IPS-NIHi7 (cell line): Measurements from ENCODE around the gene YIPF3.
A peak's percentile ranks its signal among the peaks of the same experiment; 100 is the strongest.
"Not testable (repeated sequence)": the region's sequence is repeated elsewhere in the genome, so short reads cannot be mapped to it uniquely, and the experiment has no call there.

Experiments
- DNase-seq: peaks from one replicate; pipeline ENCODE4 v3.0.0; 2012; ENCODE audit warnings: mixed read lengths; ENCODE audit errors: extremely low spot score

Gene YIPF3

DNA sequence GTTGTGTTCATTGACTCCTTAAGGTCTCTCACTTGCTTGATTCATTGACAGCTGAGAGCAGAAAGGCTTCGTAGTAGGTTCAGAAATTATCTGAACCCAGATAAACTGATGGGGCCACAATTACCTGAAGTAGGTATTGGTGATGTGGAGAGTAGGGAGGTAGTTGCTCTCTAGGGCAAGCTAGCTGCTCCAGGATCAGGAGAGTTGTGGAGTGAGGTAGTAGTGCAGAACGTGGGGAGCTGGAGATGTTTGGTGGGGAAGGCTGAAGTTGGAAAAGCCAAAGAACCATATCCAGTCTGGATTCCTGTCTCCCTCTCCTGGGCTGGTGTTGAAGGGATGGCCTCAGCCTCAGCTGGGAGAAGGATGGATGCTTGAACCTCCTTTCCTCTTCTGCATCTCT, 23.5 kb downstream of the YIPF3 start:
- no peak for DNase-seq

DNA sequence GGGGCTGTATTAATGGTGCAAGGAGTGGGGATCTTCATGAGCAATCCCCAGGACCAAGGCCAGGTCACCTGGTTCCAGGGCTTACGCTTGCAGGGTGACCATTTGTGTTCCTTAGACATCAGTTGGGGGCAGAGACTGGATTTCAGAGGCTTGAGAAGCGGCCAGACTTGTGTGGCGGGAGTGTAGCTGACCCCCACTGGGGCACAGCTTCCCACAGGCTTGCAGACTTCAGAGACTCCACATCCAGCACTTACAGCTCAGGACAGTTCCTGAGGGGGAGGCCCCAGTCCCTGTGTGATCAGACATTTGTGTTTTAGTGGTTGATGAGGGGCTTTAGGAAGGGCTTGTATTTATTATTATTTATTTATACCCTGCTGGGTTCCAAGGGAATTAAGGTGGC, 24.1 kb downstream of the YIPF3 start:
- DNase-seq, result peak; percentile 34

DNA sequence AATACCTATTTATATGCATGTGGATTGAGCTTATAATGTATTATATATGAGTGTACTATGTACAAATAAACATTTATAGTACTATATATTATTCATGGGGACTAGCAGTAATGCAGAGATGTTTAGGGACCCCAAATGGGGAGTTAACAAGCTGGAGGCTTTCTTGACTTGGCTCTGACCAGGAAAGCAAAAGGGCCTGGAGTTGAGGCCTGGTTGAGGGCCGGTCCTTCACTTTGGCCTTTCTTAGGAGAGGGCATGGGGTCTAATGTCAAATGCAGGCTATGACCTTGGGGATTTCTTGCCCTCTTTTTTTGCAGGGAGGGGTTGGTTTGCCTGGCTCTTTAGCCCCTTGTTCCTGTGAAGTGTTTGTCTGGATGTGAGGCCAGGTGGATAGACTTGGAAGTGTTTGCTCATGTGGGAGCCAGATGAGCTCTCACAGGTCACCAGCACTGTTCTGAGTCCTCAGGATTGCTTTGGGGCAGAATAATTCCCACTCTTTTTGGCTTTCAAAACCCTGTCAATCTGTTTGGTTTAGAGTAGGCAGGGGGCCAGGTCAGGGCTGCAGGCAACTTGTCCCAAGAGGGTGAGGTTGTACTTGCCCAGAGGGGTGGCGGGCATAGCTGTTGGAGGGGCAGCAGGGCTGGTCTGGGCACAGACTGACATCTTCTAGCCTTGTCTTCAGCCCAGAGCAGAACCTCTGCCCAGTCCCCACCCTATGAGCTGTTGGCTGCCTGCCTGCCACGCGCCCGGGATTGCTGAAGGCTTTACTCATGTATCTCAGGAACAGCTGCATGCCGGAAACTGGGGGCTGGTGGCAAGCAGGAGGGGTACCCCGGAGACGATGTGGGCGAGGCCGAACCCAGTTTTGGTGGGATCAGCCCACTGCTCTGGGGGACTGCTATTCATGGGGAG, 24.7 kb downstream of the YIPF3 start:
- no peak for DNase-seq

GRCh38 chr6:43490523-43490939, 26.2 kb downstream of the YIPF3 start:
- no peak for DNase-seq

DNA sequence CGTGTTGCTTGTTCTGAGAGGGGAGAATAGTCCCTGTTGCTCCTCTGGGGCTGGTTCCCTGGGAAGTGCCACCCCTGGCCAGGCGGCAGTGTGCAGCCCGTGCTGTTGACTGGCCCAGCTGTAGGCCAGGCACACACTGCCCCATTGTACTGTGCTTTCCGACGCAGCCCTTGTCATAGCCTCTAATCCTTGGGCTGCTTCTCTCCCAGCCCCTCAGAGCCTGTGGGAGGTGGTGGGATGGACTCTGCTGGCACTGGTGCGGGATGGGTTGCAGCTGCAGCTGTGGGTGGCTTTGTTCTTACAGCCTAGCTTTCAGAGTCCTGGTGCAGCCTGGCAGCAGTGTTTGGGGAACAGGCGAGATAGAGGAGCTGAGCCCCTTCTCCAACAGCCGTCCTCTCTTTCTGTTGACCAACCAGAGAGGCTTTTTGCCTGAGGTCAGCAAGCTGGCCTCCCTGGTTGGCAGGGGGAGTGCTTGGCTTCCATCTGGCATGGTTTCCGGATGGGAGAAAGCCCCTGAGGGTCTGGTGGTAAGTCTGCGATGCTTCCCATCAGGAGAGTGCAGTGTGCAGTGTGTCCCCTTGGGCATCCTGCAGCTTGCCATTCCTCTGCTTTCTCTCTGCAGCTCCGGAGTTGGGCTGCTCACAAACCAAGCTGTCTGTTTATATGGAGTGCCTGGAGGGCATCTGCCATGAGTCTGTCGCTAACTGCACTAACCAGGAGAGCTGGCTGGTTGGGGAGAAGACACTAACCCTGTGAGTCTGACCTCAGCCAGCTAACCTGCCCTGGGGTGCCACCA, 27.3 kb downstream of the YIPF3 start:
- no peak for DNase-seq

DNA sequence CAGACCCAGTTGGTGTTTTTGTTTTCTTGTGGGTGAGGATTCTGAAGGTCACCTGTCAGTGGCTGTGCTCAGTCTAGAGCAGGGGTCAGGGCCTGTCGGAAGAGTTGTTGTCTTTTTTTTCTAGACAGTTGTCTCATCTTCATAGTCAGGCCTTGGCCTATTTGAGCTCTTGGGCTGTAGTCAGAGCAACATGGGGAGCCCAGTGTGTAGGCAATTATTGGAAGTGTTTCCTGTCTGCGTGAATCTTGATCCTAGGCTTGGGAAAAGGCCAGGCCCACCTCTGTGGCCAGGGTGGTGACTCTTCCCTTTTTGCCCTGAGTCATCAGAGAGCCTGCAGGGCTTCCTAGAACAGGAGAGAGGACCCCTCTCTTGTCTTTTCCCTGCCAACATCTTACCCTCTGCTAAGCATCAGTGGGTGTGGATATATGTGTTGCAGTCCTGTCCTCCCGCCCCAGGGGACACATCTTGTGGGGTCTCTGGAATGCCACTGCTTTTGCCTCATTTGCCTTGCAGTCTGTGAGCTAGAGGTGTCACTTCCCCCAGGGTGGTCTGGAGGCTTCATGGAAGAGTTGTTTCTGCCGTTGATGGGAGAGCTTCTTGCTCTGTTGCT, 28.0 kb downstream of the YIPF3 start:
- no peak for DNase-seq

GRCh38 chr6:43481591-43482236, 35.0 kb downstream of the YIPF3 start:
- DNase-seq, result no peak

- DNase-seq, result no peak
Observed at GRCh38 chr6:43481075-43481474, 35.7 kb downstream of the YIPF3 start.

DNA sequence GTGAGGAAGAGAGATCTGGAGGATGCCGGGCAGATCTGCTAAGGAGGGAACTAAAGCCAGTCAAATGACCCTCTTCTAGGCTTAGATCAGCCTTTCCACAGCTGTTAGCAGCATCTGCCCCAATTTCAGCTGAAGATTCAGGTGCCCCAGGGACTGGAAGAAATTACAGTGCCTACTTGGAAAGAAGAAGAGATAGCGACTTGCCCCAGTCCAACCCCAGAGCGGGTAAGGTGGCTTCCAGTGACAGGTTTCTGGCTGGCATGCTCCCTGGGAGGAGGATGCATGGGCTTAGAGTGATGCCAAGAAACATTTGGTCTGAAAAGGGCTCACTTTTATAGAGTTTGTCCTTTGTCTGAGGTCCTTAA, 38.7 kb downstream of the YIPF3 start:
- no peak for DNase-seq

GRCh38 chr6:43477235-43478007, 39.3 kb downstream of the YIPF3 start, which contains the start of gene TJAP1:
Gene TJAP1, plus strand, starts transcription at chr6:43477570. Its CDS starts 21,432 bp downstream, at chr6:43499002.
- peak; percentile 98 for DNase-seq

DNA sequence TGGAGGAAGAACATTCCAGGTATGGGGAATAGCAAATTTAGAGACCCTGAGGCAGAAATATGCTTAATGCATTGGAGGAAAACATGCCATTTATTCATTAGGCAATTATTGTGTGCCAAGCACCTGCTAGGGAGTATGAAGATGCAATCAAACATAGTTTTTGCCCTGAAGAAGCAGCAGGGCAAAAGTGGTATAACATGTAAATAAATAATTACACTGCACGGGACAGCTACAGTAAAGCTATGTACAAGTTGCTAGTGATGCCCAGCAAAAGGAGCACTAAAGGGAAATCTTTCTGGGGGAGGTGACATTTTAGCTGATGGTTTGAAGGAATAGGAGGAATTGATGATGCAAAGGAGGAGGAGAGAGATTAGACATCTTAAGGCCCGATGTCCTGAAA, 40.0 kb downstream of the YIPF3 start:
- DNase-seq, result no peak

- DNase-seq, result no peak
Observed at GRCh38 chr6:43475516-43475915, 41.2 kb downstream of the YIPF3 start.

DNA sequence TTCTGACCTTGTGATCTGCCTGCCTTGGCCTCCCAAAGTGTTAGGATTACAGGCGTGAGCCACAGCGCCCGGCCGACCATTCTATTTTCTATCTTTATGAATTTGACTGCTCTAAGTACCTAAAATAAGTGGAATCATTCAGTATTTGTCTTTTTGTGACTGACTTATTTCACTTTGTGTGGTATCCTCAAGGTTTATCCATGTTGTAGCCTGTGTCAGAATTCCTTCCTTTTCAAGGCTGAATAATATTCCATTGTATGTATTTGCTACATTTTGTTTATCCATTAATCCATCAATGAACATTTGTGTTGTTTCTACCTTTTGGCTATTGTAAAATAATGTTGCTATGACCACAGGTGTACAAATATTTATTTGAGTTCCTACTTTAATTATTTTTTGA, 44.2 kb downstream of the YIPF3 start:
- no peak for DNase-seq

- no peak for DNase-seq
Observed at GRCh38 chr6:43471399-43471798, 45.3 kb downstream of the YIPF3 start.

DNA sequence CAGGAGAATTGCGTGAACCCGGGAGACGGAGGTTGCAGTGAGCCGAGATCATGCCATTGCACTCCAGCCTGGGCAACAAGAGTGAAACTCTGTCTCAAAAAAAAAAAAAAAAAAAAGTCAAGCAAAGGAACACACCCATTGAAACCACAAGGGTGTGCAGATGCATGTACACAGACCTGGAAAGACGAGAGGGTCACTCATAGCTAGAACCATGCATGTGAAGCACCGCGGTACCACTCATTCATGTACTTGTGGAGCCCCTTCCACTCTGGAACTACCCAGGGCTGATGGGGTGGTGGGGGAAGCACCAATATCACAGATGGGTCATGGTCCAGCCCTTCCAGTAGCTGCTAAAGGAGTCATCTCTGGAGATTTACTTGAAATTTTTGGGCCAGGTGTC, 46.8 kb downstream of the YIPF3 start:
- no peak for DNase-seq

DNA sequence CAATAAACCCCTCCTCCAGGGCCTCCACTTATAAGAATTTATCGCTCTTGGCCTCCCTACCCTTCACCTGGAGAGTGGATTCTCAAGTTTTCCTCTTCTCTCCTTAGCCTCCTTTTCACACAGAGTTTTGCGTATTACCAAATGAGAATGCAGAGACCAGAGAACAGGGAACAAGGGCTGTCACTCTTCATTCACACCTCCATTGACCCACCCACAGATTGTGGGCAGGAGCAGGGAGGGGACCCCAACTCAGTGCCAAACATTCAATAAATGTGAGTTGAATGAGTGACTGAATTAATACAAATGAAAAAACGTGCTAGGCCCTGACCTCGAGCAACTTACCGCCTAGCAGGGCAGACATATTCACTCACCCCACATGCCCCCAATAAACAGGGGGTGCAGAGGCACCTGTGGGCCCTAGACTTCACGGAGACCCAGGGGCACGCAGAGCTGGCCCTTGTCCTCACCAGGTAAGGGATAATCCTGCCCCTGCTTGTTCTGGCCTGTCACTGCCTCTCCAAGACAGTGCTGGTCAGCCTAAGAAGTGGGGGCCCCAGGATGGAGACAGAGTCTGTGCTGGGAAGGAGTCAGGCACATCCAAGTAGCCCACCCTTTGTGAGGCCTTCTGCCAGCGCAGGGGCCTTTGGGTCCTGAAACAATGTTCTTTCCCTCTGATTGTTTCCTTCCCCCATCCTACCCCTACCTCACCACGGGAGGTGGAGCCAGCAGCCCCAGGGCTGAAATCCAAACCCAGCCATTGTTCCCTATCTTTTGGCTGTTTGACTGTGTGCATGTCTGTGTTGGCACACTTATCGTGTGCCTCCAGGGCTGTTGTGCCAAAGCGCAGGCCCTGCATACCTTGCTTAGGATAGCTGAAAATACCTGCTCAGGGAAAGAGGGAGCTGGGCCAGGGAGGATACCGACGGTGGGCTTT, 47.7 kb downstream of the YIPF3 start:
- no peak for DNase-seq

DNA sequence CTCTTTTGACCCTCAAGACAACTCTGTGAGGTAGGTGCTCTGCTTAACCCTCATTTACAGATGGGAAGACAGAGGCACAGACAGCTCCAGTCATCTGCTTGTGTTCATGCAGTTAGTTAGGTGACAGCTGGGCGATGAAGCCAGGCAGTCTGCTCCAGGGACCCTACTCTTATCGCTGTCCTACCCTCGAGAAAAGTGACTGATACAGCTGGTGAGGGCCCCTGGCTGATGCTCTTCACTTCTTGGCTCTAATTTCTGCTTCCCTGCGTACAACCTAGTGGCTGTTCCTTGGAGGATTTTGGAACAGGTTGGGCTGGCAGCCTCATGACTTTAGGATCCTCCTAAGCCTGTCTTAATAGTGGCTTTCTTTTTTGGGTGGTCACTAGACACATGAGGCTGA, 48.5 kb downstream of the YIPF3 start:
- DNase-seq, result no peak

DNA sequence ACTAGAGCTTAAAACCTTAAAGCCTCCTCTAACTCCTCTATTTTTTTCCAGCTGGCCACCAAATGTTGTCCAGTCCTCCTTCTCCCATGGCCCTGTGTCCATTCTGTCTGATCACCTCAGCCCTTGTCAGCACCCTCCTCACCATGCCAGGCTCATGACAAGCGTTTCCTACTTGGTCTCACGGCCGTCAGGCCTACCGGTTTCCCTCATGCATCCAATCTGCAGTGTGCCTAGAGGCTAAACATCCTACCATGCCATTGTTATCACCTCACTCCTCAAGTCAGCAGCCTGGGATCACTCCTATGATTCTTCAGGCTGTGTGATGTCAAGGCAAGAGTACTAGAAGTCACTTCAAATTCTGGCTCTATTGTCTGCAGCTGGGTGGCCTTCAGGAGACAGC, 49.0 kb downstream of the YIPF3 start:
- DNase-seq, result no peak

- DNase-seq, result not testable (repeated sequence)
Observed at GRCh38 chr6:43467265-43467664, 49.5 kb downstream of the YIPF3 start.

DNA sequence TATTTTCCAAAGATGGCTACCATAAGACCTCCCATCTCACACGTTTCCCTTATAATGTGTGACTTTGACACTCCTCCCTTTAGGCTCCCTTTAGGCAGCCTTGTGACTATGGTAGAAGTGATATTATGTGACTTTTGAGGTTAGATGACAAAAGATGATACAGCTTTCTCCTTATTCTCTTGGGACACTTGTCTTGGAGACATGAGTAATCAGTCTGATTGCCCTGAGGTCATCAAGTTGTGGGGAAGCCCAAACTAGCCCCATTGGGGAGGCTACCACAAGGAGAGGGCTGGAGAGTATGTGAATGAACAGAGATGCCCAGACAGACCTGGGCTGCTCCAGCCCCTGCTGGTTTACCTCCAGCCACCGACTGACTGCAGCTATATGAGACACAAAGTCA, 50.8 kb downstream of the YIPF3 start:
- DNase-seq, result no peak
